Smooth muscle cell (in vitro differentiated cells): ENCODE measurements around the gene GNB1L. TPM values are rescaled to one million over a fixed set of nuclear protein-coding genes. Genes with fewer than 3 reads are reported as not detected.
A peak's percentile ranks its signal among the peaks of the same experiment; 100 is the strongest.

Source experiments
- DNase-seq: peaks from one replicate; lab custom pipeline; 2025; ENCODE audit not compliant: unreplicated experiment; lab: John Stamatoyannopoulos, UW
- H2AFZ ChIP-seq: fragments of 200-600 bp; sonication (generic); 2 replicates; pipeline ENCODE4 v1.6.0; 2016; ENCODE audit warnings: antibody characterized with exemption, low read depth, mild to moderate bottlenecking
- H3F3A ChIP-seq: fragments of 200-600 bp; sonication (generic); 2 replicates; pipeline ENCODE4 v1.6.0; 2017; ENCODE audit warnings: antibody characterized with exemption, low read depth
- H3K27ac ChIP-seq: fragments of 200-600 bp; sonication (generic); 2 replicates; pipeline ENCODE4 v1.5.1; 2016; ENCODE audit warnings: low read depth, mild to moderate bottlenecking
- H3K27me3 ChIP-seq: fragments of 200-600 bp; sonication (generic); 2 replicates; pipeline ENCODE4 v1.6.1; 2016; ENCODE audit warnings: low read depth, mild to moderate bottlenecking
- H3K36me3 ChIP-seq: fragments of 200-600 bp; sonication (generic); 2 replicates; pipeline ENCODE4 v1.5.1; 2016; ENCODE audit warnings: low read depth
- H3K4me1 ChIP-seq: fragments of 200-600 bp; sonication (generic); 2 replicates; pipeline ENCODE4 v1.5.1; 2016; ENCODE audit warnings: low read depth
- H3K4me2 ChIP-seq: fragments of 200-600 bp; sonication (generic); 2 replicates; pipeline ENCODE4 v1.6.0; 2016; ENCODE audit warnings: mild to moderate bottlenecking
- H3K4me3 ChIP-seq: fragments of 200-600 bp; sonication (generic); 2 replicates; pipeline ENCODE4 v1.5.1; 2016; ENCODE audit warnings: mild to moderate bottlenecking
- H3K79me2 ChIP-seq: fragments of 200-600 bp; sonication (generic); 2 replicates; pipeline ENCODE4 v1.6.0; 2016; ENCODE audit warnings: low read depth, mild to moderate bottlenecking
- H3K9ac ChIP-seq: fragments of 200-600 bp; sonication (generic); 2 replicates; pipeline ENCODE4 v1.6.0; 2016; ENCODE audit warnings: low read depth
- H3K9me3 ChIP-seq: fragments of 200-600 bp; sonication (generic); replicated peaks from 2 replicates; pipeline ENCODE4 v1.5.1; 2016; ENCODE audit warnings: low read depth
- H4K20me1 ChIP-seq: fragments of 200-600 bp; sonication (generic); 2 replicates; pipeline ENCODE4 v1.6.0; 2016; ENCODE audit warnings: low read depth
- WGBS: methylation state at CpG from one replicate; pipeline ENCODE4 v1.1.7; 2016; ENCODE audit warnings: low lambda C conversion rate; 5-methylcytosine and 5-hydroxymethylcytosine counted together
- polyA plus RNA-seq: library from polyadenylated mRNA; unstranded; fragments of >200 nt; fragmentation: Nextera tagmentation; extraction: Ambion mirVana; gene quantifications from 2 replicates; pipeline ENCODE4 v1.2.1, GENCODE V29; 2016
- total RNA-seq: library from RNA; depleted of rRNA; stranded (reverse); fragments of >200 nt; gene quantifications from 2 replicates; pipeline ENCODE4 v1.2.3, GENCODE V29; 2014
- TF ChIP-seq, protein P1 (sequence below): fragments of 200-600 bp; sonication (generic); IDR thresholded peaks from 2 replicates; pipeline ENCODE4 v1.5.1; 2017; ENCODE audit warnings: borderline replicate concordance, mild to moderate bottlenecking, antibody characterized with exemption; ENCODE audit not compliant: insufficient read depth, poor library complexity, severe bottlenecking

The GNB1L gene
- total and polyA plus RNA-seq, 2 experiments from 2014 or later: 4.1 to 7.4 TPM

DNA sequence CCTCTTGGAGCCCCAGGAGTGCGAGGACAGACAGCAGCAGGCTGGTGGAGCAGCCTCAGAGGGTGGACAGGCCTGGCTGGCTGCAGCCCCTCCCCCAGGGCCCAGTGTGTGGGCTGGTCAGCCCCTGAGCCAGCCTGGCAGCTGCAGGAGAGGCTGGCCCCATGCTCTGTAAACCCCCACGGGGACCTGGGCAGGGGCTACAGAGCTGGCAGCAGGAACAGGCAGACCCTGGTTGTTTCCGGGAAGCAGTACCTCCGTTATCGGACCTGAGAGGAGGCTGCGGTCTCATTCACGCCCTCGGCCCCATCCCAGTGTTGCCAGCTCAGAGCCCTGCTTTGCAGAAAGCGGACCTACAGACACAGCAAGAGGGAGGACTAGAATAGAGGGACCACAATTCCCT, 48.4 kb upstream of the GNB1L start:
- peak overlapping the region; percentile 57 for H3K4me2 ChIP-seq
- 57% methylated on average over 9 of the region's 9 CpGs for WGBS

DNA sequence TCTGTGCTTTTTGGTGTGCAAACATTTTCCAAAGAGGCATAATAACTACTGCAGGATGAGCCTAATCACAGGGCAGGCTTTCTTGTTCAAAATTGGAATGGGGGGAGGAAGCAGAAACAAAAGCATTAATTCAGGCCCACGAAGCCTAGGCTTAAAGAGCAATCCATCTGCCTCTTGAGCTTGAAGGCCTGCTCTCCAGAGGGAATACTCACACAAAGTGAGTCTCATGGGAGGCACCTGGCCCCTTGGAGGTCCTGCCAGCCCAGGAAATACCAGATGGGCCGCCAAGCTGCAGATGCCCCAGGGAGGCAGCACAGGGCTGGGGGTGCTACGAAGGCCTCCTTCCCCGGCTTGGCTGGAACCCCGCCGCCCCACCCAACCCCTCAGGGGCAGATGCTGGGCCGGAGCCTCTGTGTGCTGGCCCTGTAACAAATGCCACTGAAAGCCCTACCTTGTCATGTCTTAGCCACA, 47.6 kb upstream of the GNB1L start:
- H3K4me2 ChIP-seq: no peak overlapping the region
- H3K27ac ChIP-seq: no peak overlapping the region
- TF ChIP-seq, protein P1, sequence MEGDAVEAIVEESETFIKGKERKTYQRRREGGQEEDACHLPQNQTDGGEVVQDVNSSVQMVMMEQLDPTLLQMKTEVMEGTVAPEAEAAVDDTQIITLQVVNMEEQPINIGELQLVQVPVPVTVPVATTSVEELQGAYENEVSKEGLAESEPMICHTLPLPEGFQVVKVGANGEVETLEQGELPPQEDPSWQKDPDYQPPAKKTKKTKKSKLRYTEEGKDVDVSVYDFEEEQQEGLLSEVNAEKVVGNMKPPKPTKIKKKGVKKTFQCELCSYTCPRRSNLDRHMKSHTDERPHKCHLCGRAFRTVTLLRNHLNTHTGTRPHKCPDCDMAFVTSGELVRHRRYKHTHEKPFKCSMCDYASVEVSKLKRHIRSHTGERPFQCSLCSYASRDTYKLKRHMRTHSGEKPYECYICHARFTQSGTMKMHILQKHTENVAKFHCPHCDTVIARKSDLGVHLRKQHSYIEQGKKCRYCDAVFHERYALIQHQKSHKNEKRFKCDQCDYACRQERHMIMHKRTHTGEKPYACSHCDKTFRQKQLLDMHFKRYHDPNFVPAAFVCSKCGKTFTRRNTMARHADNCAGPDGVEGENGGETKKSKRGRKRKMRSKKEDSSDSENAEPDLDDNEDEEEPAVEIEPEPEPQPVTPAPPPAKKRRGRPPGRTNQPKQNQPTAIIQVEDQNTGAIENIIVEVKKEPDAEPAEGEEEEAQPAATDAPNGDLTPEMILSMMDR: no peak
- no peaks in the 10 kb centered on the region for H3F3A ChIP-seq
- no peaks in the 10 kb centered on the region for H3K79me2 ChIP-seq
- H3K4me3 ChIP-seq: no peak overlapping the region
- H3K36me3 ChIP-seq: no peaks in the 10 kb centered on the region
- no peak for DNase-seq
- H2AFZ ChIP-seq: no peak overlapping the region
- peaks cover 15% of the 10 kb centered on the region for H3K4me1 ChIP-seq
- 87% methylated on average over 5 of the region's 7 CpGs for WGBS
- no peaks in the 10 kb centered on the region for H4K20me1 ChIP-seq
- no peaks in the 10 kb centered on the region for H3K9me3 ChIP-seq
- H3K9ac ChIP-seq: no peak overlapping the region
- H3K27me3 ChIP-seq: no peaks in the 10 kb centered on the region

More for the DNA sequence above, 48.4 kb upstream of the GNB1L start:
- Histone ChIP-seq H3K36me3 (no peaks in the 10 kb centered on the region), H3K27me3 (no peaks in the 10 kb centered on the region), H3K9me3 (no peaks in the 10 kb centered on the region), H3K27ac (no peak overlapping the region), H3F3A (no peaks in the 10 kb centered on the region), H3K79me2 (no peaks in the 10 kb centered on the region), H3K4me1 (peaks cover 15% of the 10 kb centered on the region), H2AFZ (peak overlapping the region; percentile 37), H3K9ac (no peak overlapping the region), H4K20me1 (no peaks in the 10 kb centered on the region), H3K4me3 (no peak overlapping the region)
- no peak for DNase-seq
- TF ChIP-seq, protein P1: no peak

GRCh38 chr22:19901577-19902244, 47.0 kb upstream of the GNB1L start:
- Histone ChIP-seq H2AFZ (no peak overlapping the region), H3K9ac (no peak overlapping the region), H3K9me3 (no peaks in the 10 kb centered on the region), H3K27me3 (no peaks in the 10 kb centered on the region), H4K20me1 (no peaks in the 10 kb centered on the region), H3F3A (no peaks in the 10 kb centered on the region), H3K4me3 (no peak overlapping the region), H3K36me3 (no peaks in the 10 kb centered on the region), H3K79me2 (no peaks in the 10 kb centered on the region), H3K4me1 (peaks cover 15% of the 10 kb centered on the region), H3K4me2 (no peak overlapping the region), H3K27ac (no peak overlapping the region)
- DNase-seq: no peak
- 89% methylated on average over 11 of the region's 11 CpGs for WGBS
- TF ChIP-seq, protein P1: no peak
